T-cell (primary cell): Measurements from ENCODE around the gene TBL1XR1. TPM values are rescaled to one million over a fixed set of nuclear protein-coding genes. Genes with fewer than 3 reads are reported as not detected.
"Not testable (repeated sequence)": the region's sequence is repeated elsewhere in the genome, so short reads cannot be mapped to it uniquely, and the experiment has no call there.

ENCODE experiments used
- ATAC-seq, 4 experiments: fragments of 200-7000 bp in 3 of 4; fragments of 150-1000 bp in 1 of 4; cut with Tn5 transposase; replicated peaks in 1 of 4; 1 replicate in 3 of 4; 2 replicates in 1 of 4; pipeline ENCODE4 v1.10.0; 2021; ENCODE audit warnings: moderate library complexity in 3 of 4, mild to moderate bottlenecking in 2 of 4, moderate number of reproducible peaks in 1 of 4
- CTCF ChIA-PET, 2 donors: fragments of 300-600 bp; sonication (Branson Sonifier 250); formaldehyde crosslinking; loops; one replicate each; lab custom pipeline; 2022; ENCODE audit warnings: antibody characterized with exemption in 2 of 2; lab: Charles Lee
- POLR2A ChIA-PET, 2 donors: fragments of 300-600 bp; sonication (Branson Sonifier 250); formaldehyde crosslinking; loops; one replicate each; lab custom pipeline; 2022; ENCODE audit warnings: antibody characterized with exemption in 2 of 2; lab: Charles Lee
- DNase-seq, 35 experiments: peaks; one replicate each; pipeline versions ENCODE4 v3.0.0 to v3.0.0-alpha.2; 2013 to 2023
- H3K27ac ChIP-seq: one replicate; pipeline ENCODE4 v1.5.1; 2013; ENCODE audit warnings: low read length
- H3K27me3 ChIP-seq, 2 experiments: replicated peaks in 1 of 2; 1 replicate in 1 of 2; 2 replicates in 1 of 2; pipeline versions ENCODE4 v1.6.1 to v1.7.0; 2013; ENCODE audit warnings: low read length in 1 of 2, mixed read lengths in 1 of 2; ENCODE audit not compliant: control insufficient read depth in 2 of 2, insufficient read depth in 2 of 2; ENCODE audit errors: extremely low read depth in 1 of 2
- H3K36me3 ChIP-seq, 2 donors: 1 replicate in 1 of 2; 2 replicates in 1 of 2; pipeline versions ENCODE4 v1.6.1 to v1.7.0; 2013; ENCODE audit warnings: low read length in 1 of 2; ENCODE audit not compliant: control insufficient read depth in 2 of 2, insufficient read depth in 1 of 2; ENCODE audit errors: extremely low read depth in 1 of 2
- H3K4me1 ChIP-seq, 2 experiments: 1 replicate in 1 of 2; 2 replicates in 1 of 2; pipeline versions ENCODE4 v1.6.1 to v1.7.0; 2013; ENCODE audit warnings: low read length in 2 of 2, mixed read lengths in 1 of 2; ENCODE audit not compliant: insufficient read depth in 2 of 2, control insufficient read depth in 1 of 2; ENCODE audit errors: extremely low read depth in 1 of 2
- H3K4me3 ChIP-seq, 2 donors: 1 replicate in 1 of 2; 2 replicates in 1 of 2; pipeline versions ENCODE4 v1.5.1 to v1.7.0; 2013; ENCODE audit warnings: mild to moderate bottlenecking in 2 of 2, low read length in 1 of 2, moderate library complexity in 1 of 2; ENCODE audit not compliant: control insufficient read depth in 1 of 2; ENCODE audit errors: extremely low read depth in 1 of 2
- H3K9me3 ChIP-seq: 2 replicates; pipeline ENCODE4 v1.7.0; 2013
- H3K27ac Mint-ChIP-seq, 2 donors: one replicate each; pipeline ENCODE4 v1.8.0; 2020 to 2021; ENCODE audit warnings: mild to moderate bottlenecking in 2 of 2, mixed read lengths in 2 of 2
- H3K27me3 Mint-ChIP-seq, 2 donors: one replicate each; pipeline ENCODE4 v1.8.0; 2021 to 2022; ENCODE audit warnings: mixed read lengths in 2 of 2
- H3K36me3 Mint-ChIP-seq: one replicate; pipeline ENCODE4 v1.8.0; 2021; ENCODE audit warnings: mixed read lengths
- H3K4me1 Mint-ChIP-seq, 3 donors: one replicate each; pipeline ENCODE4 v1.8.0; 2020 to 2022; ENCODE audit warnings: mixed read lengths in 3 of 3, mild to moderate bottlenecking in 1 of 3
- H3K4me3 Mint-ChIP-seq, 3 donors: one replicate each; pipeline ENCODE4 v1.8.0; 2020 to 2022; ENCODE audit warnings: mild to moderate bottlenecking in 3 of 3, mixed read lengths in 3 of 3, moderate library complexity in 3 of 3
- H3K9me3 Mint-ChIP-seq, 3 donors: one replicate each; pipeline ENCODE4 v1.8.0; 2020 to 2022; ENCODE audit warnings: mixed read lengths in 3 of 3
- WGBS: methylation state at CpG from one replicate; pipeline ENCODE4 v1.1.5; 2013; ENCODE audit warnings: missing lambda C conversion rate; ENCODE audit not compliant: insufficient coverage; 5-methylcytosine and 5-hydroxymethylcytosine counted together
- total RNA-seq, 35 experiments: library from RNA in 6 of 35; stranded (reverse) in 6 of 35; fragments of 120-200 nt in 1 of 35; gene quantifications; one replicate each; pipeline versions ENCODE4 v1.2.1 to v1.2.4 and lab custom pipeline; 2013 to 2026

The TBL1XR1 gene
- total RNA-seq, 5 donors from 2014 or later (not counting 1 experiment from before 2014, with no cell fraction given), result 120 to 156 (median 140) TPM

DNA sequence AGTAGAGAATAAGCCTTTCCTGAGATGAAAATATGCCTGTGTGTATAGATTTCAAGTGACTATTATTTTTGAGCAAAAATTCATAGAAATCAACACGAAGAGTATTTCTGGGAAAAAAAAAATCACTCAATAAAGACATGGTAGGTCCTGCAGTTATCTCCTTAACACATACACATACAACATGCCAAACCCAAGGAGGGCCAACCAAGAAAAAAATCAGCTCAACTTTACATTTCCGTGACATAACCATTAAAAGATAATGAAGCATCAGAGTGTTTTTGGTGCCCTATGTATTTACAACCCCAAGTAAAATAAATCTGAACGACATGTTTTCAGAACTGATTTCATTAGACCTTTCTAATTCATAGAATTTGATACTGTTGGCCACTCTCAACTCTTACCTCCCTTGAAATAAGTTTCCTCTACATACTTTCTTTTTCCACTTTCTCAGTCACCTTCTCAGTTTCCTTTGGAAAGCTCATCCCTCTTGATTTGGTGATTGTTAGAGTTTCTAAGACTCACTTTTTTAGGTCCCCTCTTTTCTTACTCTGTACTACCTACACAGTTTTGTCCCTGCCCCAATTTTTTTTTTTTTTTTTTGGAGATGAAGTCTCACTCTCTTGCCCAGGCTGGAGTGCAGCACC is 162.3 kb downstream of the TBL1XR1 start:
- Mint-ChIP-seq H3K36me3 (peaks cover 57% of the 10 kb centered on the region), H3K27me3 (no peaks in the 10 kb centered on the region), H3K4me3 (no peak overlapping the region), H3K4me1 (peaks cover 0 to 6% (median 4%) of the 10 kb centered on the region in 3 donors), H3K27ac (peak overlapping the region in 1 of 2 donors; percentile 53), H3K9me3 (no peaks in the 10 kb centered on the region)
- Histone ChIP-seq H3K36me3 (peaks cover 0 to 46% of the 10 kb centered on the region in 2 donors), H3K27me3 (no peaks in the 10 kb centered on the region), H3K9me3 (no peaks in the 10 kb centered on the region), H3K4me3 (no peak overlapping the region), H3K27ac (no peak overlapping the region), H3K4me1 (no peaks in the 10 kb centered on the region)
- CTCF ChIA-PET, result interaction anchor here (0.7 kb wide), 2 partner anchors 277 to 1314 kb away, joined by 3 read pairs; no protein-coding TSS in a partner anchor
- POLR2A ChIA-PET, result no interaction called here
- 100% methylated on average over 2 of the region's 3 CpGs for WGBS
- ATAC-seq, result no peak
- no peak for DNase-seq

- WGBS, result 100% methylated on average over 1 of the region's 3 CpGs
- no peak overlapping the region for H3K27ac ChIP-seq
Measured at GRCh38 chr3:177026505-177027277, 170.6 kb downstream of the TBL1XR1 start.

DNA sequence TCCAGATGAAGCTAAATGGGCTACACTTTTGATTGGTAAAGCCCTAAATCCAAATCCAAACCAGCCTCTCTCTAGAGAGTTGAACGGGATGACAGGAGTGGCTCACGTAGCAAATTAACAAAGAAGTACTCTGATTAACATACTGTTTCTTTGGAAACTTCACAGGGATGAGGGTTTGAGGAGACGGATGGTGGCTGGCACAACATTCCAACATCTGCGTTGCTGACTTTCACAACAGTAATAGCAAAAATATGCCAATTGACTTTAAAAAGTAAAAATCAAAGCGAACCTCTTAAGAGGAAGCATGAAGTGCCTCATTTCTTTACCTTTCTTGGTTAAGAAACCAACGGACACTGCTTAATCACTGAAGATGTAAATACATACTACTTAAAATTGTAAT is 181.4 kb downstream of the TBL1XR1 start:
- WGBS, result no CpG with 5 or more reads among the region's 6 CpGs
- POLR2A ChIA-PET, result no interaction called here
- DNase-seq (no peak), ATAC-seq (no peak)
- peaks cover 0 to 4% (median 0%) of the 10 kb centered on the region in 3 donors for H3K9me3 Mint-ChIP-seq
- Histone ChIP-seq H3K4me3 (no peak overlapping the region), H3K27me3 (no peaks in the 10 kb centered on the region), H3K27ac (no peak overlapping the region), H3K4me1 (no peaks in the 10 kb centered on the region), H3K9me3 (no peaks in the 10 kb centered on the region), H3K36me3 (peaks cover 0 to 5% of the 10 kb centered on the region in 2 donors)
- peaks cover 21% of the 10 kb centered on the region for H3K36me3 Mint-ChIP-seq
- H3K4me3 Mint-ChIP-seq, result no peak overlapping the region
- H3K4me1 Mint-ChIP-seq, result no peaks in the 10 kb centered on the region
- CTCF ChIA-PET, result no interaction called here
- H3K27me3 Mint-ChIP-seq, result no peaks in the 10 kb centered on the region
- no peak overlapping the region for H3K27ac Mint-ChIP-seq

More at GRCh38 chr3:177026505-177027277, 170.6 kb downstream of the TBL1XR1 start:
- peaks cover 0 to 38% of the 10 kb centered on the region in 2 donors for H3K36me3 ChIP-seq
- no peaks in the 10 kb centered on the region for H3K4me1 ChIP-seq
- DNase-seq (no peak), ATAC-seq (no peak)
- no peaks in the 10 kb centered on the region for H3K27me3 ChIP-seq
- ChIA-PET POLR2A (interaction anchor here in 1 of 2 donors (0.6 kb wide), 1 partner anchor 171 kb away, joined by 3 read pairs; the partner anchor contains the start of gene TBL1XR1), CTCF (interaction anchor here (0.6 to 1.8 kb wide), 3 partner anchors 24 to 1359 kb away, joined by 3 to 4 read pairs (median 3); no protein-coding TSS in a partner anchor)
- H3K9me3 Mint-ChIP-seq, result no peaks in the 10 kb centered on the region
- H3K4me3 ChIP-seq, result no peak overlapping the region
- H3K27me3 Mint-ChIP-seq, result no peaks in the 10 kb centered on the region
- no peak overlapping the region for H3K27ac Mint-ChIP-seq
- no peaks in the 10 kb centered on the region for H3K4me1 Mint-ChIP-seq
- no peak overlapping the region for H3K4me3 Mint-ChIP-seq
- no peaks in the 10 kb centered on the region for H3K9me3 ChIP-seq
- peaks cover 58% of the 10 kb centered on the region for H3K36me3 Mint-ChIP-seq

DNA sequence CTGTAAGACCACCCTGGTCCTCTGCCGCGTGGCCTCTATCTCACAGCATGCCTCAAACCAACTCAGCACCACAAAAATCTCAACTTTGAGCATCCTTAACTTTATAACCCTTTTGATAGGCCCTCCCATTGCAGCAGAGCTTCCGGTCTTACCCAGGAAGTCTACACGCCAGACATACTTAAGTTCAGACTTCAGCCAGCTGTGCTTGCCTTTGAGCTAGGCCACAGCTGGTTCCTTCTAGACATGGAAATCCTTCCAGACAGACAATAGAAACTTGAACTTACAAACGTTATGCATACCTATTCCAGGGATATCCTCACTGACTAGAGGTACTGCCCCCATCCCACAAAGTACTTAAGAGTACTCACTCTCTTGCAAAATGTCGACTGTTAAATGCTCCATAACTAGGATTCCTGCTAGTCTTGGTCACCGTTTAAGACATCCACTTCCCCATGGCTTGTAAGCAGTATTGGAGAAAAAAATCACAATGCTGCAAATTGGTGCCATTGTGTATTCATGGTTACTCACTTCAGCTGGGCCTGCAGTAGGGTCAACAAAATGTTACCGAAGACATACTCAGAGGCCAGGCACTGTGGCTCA is 183.5 kb downstream of the TBL1XR1 start:
- ChIA-PET CTCF (no interaction called here), POLR2A (no interaction called here)
- peaks cover 0 to 2% of the 10 kb centered on the region in 2 donors for H3K36me3 ChIP-seq
- no peaks in the 10 kb centered on the region for H3K27me3 ChIP-seq
- no peak overlapping the region for H3K27ac ChIP-seq
- Mint-ChIP-seq H3K4me3 (no peak overlapping the region), H3K36me3 (peaks cover 12% of the 10 kb centered on the region), H3K27ac (peak overlapping the region in 1 of 2 donors; percentile 9), H3K27me3 (no peaks in the 10 kb centered on the region), H3K9me3 (peaks cover 0 to 2% (median 0%) of the 10 kb centered on the region in 3 donors), H3K4me1 (no peaks in the 10 kb centered on the region)
- WGBS, result 90% methylated on average over 7 of the region's 8 CpGs
- H3K9me3 ChIP-seq, result no peaks in the 10 kb centered on the region
- no peaks in the 10 kb centered on the region for H3K4me1 ChIP-seq
- DNase-seq, result no peak
- no peak overlapping the region for H3K4me3 ChIP-seq
- ATAC-seq, result no peak

GRCh38 chr3:177005718-177006405 is 191.4 kb downstream of the TBL1XR1 start:
- ATAC-seq (no peak), DNase-seq (no peak)
- peaks cover 12 to 29% (median 18%) of the 10 kb centered on the region in 3 donors for H3K9me3 Mint-ChIP-seq
- Histone ChIP-seq H3K9me3 (no peaks in the 10 kb centered on the region), H3K36me3 (no peaks in the 10 kb centered on the region), H3K27me3 (no peaks in the 10 kb centered on the region), H3K27ac (no peak overlapping the region), H3K4me3 (no peak overlapping the region), H3K4me1 (no peaks in the 10 kb centered on the region)
- peaks cover 7% of the 10 kb centered on the region for H3K36me3 Mint-ChIP-seq
- no peak overlapping the region for H3K4me3 Mint-ChIP-seq
- no peaks in the 10 kb centered on the region for H3K27me3 Mint-ChIP-seq
- ChIA-PET CTCF (interaction anchor here in 1 of 2 donors (0.6 kb wide), 1 partner anchor 1066 kb away, joined by 3 read pairs; no protein-coding TSS in a partner anchor), POLR2A (interaction anchor here (0.7 kb wide), 2 partner anchors 698 to 1020 kb away, joined by 5 to 7 read pairs; no protein-coding TSS in a partner anchor)
- no peaks in the 10 kb centered on the region for H3K4me1 Mint-ChIP-seq
- no peak overlapping the region for H3K27ac Mint-ChIP-seq

DNA sequence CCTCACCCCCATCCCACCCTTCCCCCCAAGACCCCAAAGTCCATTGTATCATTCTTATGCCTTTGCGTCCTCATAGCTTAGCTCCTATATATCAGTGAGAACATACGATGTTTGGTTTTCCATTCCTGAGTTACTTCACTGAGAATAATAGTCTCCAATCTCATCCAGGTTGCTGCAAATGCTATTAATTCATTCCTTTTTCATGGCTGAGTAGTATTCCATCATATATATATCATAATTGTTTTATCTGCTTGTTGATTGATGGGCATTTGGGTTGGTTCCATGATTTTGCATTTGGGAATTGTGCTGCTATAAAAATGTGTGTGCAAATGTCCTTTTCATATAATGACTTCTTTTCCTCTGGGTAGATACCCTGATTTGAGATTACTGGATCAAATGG is 197.1 kb downstream of the TBL1XR1 start:
- DNase-seq, H3K27ac Mint-ChIP-seq, H3K27me3 ChIP-seq, H3K27me3 Mint-ChIP-seq, H3K4me3 ChIP-seq, H3K4me1 Mint-ChIP-seq, H3K9me3 ChIP-seq, POLR2A ChIA-PET, H3K27ac ChIP-seq, H3K4me3 Mint-ChIP-seq, H3K36me3 Mint-ChIP-seq, H3K4me1 ChIP-seq, CTCF ChIA-PET, H3K36me3 ChIP-seq, ATAC-seq: not testable (repeated sequence)
- H3K9me3 Mint-ChIP-seq, result peaks cover 10 to 20% (median 12%) of the 10 kb centered on the region in 3 donors
- 100% methylated on average over 1 of the region's 2 CpGs for WGBS
